AG08396 (cell line): ENCODE data around the gene CHST1.

Experiments
- DNase-seq: peaks from one replicate; pipeline ENCODE4 v3.0.0; 2012; ENCODE audit warnings: low spot score, mixed read lengths

CHST1 gene

GRCh38 chr11:45674481-45675190, 9.2 kb upstream of the CHST1 start:
- no peak for DNase-seq

GRCh38 chr11:45673441-45673840, 8.0 kb upstream of the CHST1 start:
- no peak for DNase-seq

GRCh38 chr11:45672593-45672992, 7.2 kb upstream of the CHST1 start:
- no peak for DNase-seq

GRCh38 chr11:45671246-45672171, 6.1 kb upstream of the CHST1 start:
- DNase-seq, result no peak

GRCh38 chr11:45670386-45671135, 5.1 kb upstream of the CHST1 start:
- no peak for DNase-seq

DNA sequence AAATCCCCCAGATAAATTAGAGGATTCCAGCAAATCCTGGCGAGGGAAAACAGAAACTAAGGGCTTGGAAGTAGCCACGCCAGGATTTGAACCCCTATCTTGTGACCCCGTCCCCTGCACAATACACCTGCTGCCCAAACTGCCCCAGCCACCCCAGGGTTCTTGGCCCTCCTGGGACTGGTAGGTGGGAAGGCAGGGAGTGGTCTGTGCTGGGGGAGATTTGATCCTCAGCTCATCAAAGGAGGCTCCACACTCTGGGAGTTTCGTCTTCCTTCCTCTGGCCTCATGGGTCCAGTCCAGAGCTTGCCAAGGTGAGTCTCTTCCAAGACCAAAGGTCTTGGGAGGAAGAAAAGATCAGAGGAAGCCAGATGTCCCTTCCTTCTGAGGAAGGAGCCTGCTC, 4.5 kb upstream of the CHST1 start:
- DNase-seq, result no peak

DNA sequence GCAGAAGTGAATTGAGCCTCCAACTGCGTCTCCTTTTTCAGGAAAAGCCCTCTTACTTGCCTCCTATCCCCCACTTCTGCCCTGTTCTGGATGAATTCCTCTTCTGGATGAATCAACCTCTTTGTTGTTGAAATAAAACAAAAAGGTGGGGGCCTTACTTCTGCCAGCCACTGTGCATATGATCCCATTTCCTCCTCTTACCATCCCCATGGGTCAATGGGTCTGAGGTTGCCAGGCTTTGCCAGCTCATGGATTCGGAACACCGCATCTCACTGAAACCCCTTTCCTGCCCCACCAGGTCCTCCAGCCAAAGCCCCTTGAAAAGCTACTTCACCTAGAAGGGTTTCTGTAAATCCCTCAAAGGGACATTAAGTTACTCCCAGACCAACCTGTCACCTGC, 3.7 kb upstream of the CHST1 start:
- DNase-seq, result no peak

- no peak for DNase-seq
These were observed 2.7 kb upstream of the CHST1 start for GRCh38 chr11:45667929-45668680.

GRCh38 chr11:45666648-45667642, 1.5 kb upstream of the CHST1 start:
- DNase-seq, result no peak

- DNase-seq, result no peak
These were observed 668 bp upstream of the CHST1 start for GRCh38 chr11:45665933-45666647.

- DNase-seq, result no peak
These were observed 831 bp downstream of the CHST1 start for GRCh38 chr11:45664376-45665205.

DNA sequence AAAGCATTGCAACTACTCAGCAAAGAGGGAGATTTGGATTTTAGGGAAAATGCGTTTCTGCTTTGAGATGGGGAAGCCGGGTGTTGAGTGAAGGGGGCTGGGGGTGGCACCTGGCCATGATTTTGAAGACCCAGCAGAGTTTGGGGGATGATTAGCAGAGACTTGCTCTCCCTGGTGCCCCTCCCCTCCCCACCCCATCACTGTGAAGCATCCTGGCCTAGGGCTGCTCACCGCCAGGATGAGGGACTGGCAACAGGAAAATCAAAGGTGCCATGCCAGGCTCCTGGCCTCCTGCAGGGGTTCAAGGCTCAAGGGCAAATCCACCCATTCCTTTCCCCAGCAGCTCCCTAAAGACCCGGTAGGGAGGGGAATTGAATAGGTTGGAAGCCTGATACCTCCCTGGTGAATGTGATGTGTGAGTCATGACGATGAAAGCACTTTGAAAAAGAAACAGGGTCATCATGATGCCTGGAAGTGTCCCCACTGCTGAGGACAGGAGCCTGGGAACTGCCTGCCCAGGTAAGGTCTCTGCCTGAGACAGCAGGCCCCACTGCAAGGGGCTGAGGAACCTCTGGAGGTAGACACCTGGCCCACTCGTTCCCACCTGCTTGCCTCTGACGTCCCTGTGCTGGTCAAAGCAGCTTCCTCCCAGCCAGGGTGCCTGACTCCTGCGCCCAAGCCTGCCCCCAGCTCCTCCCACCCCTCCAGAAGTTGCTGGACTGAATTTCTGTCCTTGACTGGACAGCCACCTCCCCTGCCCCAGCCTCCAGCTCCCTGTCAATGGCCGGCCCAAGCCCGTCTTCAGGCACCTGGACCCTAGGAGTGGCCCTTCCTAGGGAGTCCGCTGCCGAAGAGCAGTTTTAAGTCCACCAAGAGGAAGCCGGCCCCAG, 1.7 kb downstream of the CHST1 start:
- DNase-seq, result no peak

GRCh38 chr11:45662665-45663485, 2.5 kb downstream of the CHST1 start:
- peak; percentile 88 for DNase-seq

GRCh38 chr11:45662096-45662664, 3.2 kb downstream of the CHST1 start:
- no peak for DNase-seq

DNA sequence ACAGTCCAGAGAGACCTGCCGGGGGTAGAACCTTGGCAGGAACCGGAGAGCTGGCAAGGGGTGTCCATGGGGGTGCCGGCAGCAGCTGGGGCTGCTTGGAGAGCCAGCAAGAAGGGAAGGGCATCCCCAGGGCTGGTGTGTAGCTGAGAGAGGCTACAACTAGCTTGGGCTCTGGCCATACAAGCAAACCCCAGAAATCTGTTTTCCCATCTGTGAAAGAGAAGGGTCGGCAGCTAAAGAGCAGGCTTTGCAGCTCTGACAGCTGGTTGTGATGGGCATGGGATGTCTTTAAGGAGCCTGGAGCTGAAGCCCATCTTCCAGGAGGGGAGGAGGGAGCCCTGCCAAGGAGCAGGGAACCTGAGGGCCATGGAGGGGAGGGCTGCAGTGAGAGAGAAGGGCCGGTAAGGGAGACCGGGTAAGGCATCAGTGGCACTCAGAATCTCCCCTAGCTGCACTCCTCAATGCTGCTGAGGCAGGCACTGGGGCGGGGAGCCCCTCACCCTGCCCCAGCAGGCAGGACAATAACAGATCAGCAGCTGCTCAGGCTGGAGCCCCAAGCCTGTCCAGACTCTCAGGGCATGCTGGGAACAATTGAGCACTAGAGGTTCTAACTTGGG, 3.9 kb downstream of the CHST1 start:
- DNase-seq, result no peak

DNA sequence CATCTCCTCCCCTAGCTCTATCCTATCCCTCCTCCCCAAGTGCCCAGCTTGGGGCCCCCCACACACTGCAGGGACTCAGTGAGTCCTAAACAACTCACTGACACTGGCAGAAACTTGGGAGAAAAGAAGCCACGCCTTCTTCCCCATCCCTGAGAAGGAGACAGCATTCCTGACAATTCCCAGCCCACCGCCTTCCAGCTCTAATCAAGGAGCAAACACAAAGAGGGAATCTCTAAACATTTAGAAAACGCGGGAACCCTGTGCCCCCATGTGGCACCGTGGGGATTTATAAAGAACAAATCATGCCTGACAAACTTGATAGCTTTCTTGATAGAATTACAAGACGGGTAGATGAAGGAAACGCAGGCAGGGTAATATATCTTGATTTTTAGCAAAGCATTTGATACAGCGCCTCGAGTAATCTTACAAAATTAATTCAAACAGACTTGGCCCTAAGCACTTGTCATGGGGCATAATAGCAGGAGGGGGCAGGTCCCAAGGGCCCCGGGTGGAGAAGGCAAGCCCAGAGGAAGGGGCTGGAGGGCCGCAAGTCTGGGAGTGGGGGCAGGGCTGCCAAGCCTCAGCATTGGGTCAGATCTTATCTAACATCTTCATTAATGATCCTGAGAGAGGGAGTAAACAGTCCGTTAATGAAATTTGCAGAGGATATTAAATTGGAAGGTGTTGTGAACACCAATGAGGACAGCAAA, 4.5 kb downstream of the CHST1 start:
- DNase-seq, result no peak
